Heart right ventricle (tissue), 16 donors: Measurements from ENCODE around the gene TSPAN9. TPM values are rescaled to one million over a fixed set of nuclear protein-coding genes. Genes with fewer than 3 reads are reported as not detected.
A peak's percentile ranks its signal among the peaks of the same experiment; 100 is the strongest.

ENCODE experiments used
- ATAC-seq, 8 donors: fragments of 200-7000 bp; cut with Tn5 transposase; one replicate each; pipeline ENCODE4 v1.9.1; 2020; ENCODE audit warnings: mild to moderate bottlenecking in 8 of 8, moderate library complexity in 8 of 8, moderate number of reproducible peaks in 1 of 8
- DNase-seq, 2 donors: peaks; one replicate each; pipeline ENCODE4 v3.0.0-alpha.2; 2020
- H3K27ac ChIP-seq, 10 donors: fragments of 200-600 bp; sonication (generic) in 2 of 10; one replicate each; pipeline versions ENCODE4 v1.5.0 to v1.8.0; 2020 to 2022; ENCODE audit warnings: mild to moderate bottlenecking in 3 of 10
- H3K27me3 ChIP-seq, 7 donors: fragments of 200-600 bp; one replicate each; pipeline ENCODE4 v1.8.0; 2021 to 2022; ENCODE audit warnings: mild to moderate bottlenecking in 2 of 7
- H3K36me3 ChIP-seq, 9 donors: fragments of 200-600 bp; sonication (generic) in 1 of 9; one replicate each; pipeline versions ENCODE4 v1.5.0 to v1.8.0; 2020 to 2022; ENCODE audit warnings: mild to moderate bottlenecking in 2 of 9
- H3K4me1 ChIP-seq, 9 donors: fragments of 200-600 bp; sonication (generic) in 1 of 9; one replicate each; pipeline versions ENCODE4 v1.5.0 to v1.8.0; 2020 to 2022; ENCODE audit warnings: mild to moderate bottlenecking in 4 of 9
- H3K4me3 ChIP-seq, 10 donors: fragments of 200-600 bp; sonication (generic) in 2 of 10; one replicate each; pipeline versions ENCODE4 v1.5.0 to v1.8.0; 2020 to 2022; ENCODE audit warnings: mild to moderate bottlenecking in 7 of 10, moderate library complexity in 2 of 10
- H3K9me3 ChIP-seq, 11 donors: fragments of 200-600 bp in 10 of 11; sonication (generic) in 2 of 11; one replicate each; pipeline versions ENCODE4 v1.5.0 to v1.8.0; 2013 to 2022; ENCODE audit warnings: mild to moderate bottlenecking in 2 of 11, control low read depth in 1 of 11, moderate library complexity in 1 of 11
- CTCF ChIP-seq, 9 donors: fragments of 200-600 bp; sonication (generic) in 2 of 9; IDR thresholded peaks; one replicate each; pipeline versions ENCODE4 v1.5.0 to v1.8.0; 2021 to 2022; ENCODE audit warnings: antibody characterized with exemption in 9 of 9, mild to moderate bottlenecking in 5 of 9, moderate library complexity in 1 of 9
- WGBS, 2 donors: extraction: QIAGEN DNeasy Blood & Tissue Kit; methylation state at CpG; one replicate each; pipeline ENCODE4 v1.1.7; 2013; ENCODE audit warnings: inconsistent platforms in 1 of 2; 5-methylcytosine and 5-hydroxymethylcytosine counted together
- intact Hi-C, 10 donors: fragments of 100-400 bp; cut with DNase I; formaldehyde crosslinking; loops; one replicate each; pipeline versions ENCODE4 v1.11.1 to v1.14.2; 2022
- polyA plus RNA-seq, 2 donors: library from polyadenylated mRNA; stranded (reverse); fragments of 200-250 nt; gene quantifications; one replicate each; pipeline ENCODE4 v1.2.3, GENCODE V29; 2013
- total RNA-seq, 10 donors: library from RNA; stranded (reverse); fragmentation: NEBNext Ultra II Directional in 3 of 10; extraction: Animal tissue kit (Norgen Biotek cat#: 25700) in 3 of 10; gene quantifications; one replicate each; pipeline versions ENCODE4 v1.2.1 to v1.2.4, GENCODE V29; 2021 to 2023
- donor health status: Arrhythmogenic right ventricular cardiomyopathy.
- donor health status: ischemic (EF 13 %, LVEDD 7.1; RV severe dilation, severe dysfunction).
- donor health status: healthy with polysubstance abuse.
- donor health status: DM: no; HTN: yes; CAD: no.
- donor health status: DM: no; HTN: no; CAD: no.
- donor health status: ischemic (EF 25% LVEDD 6.9; RV normal size, moderate dysfunction).
- donor health status: ischemic (EF 25% LVEDD 5.7; RV mildly dilated, moderate dysfunction).
- donor health status: healthy.
- donor health status: DM: yes; HTN: yes; CAD: no.
- donor health status: Ischemic cardiomyopathy.
- donor health status: ischemic (EF 35%, LVEDD 5.7; RV mildly dilated, moderate dysfunction).
- donor health status: nonischemic (EF 11% LVEDD 7.7; RV severe dilation, severe dysfunction).
- donor health status: DM: yes; HTN: yes; CAD: no.
- donor health status: PGD.
- donor health status: ischemic (EF 29% LVEDD 5.4; RV normal size, mild dysfunction).
- donor health status: nonischemic (EF 23%, LVEDD 6.1; RV moderate dilation, normal function).

Gene TSPAN9
- total and polyA plus RNA-seq, 12 donors = 63.0 to 401 (median 251) TPM

- H3K9me3 ChIP-seq = peaks cover 0 to 7% (median 0%) of the 10 kb centered on the region in 11 donors
- 87 to 89% methylated on average over 3 of the region's 3 CpGs for WGBS, 2 donors
- intact Hi-C loops = no loop called here
- peak overlapping the region in 5 of 10 donors; percentile 6 to 72 (median 30) for H3K27ac ChIP-seq
- ATAC-seq (no peak), DNase-seq (no peak)
- peaks cover 17 to 83% (median 68%) of the 10 kb centered on the region in 9 donors for H3K4me1 ChIP-seq
- H3K4me3 ChIP-seq = no peak overlapping the region
- H3K27me3 ChIP-seq = no peaks in the 10 kb centered on the region
- peaks cover 0 to 20% (median 0%) of the 10 kb centered on the region in 9 donors for H3K36me3 ChIP-seq
- TF ChIP-seq CTCF (IDR thresholded peaks at IDR 0.05) = no peak
These were observed 149.1 kb downstream of the TSPAN9 start for GRCh38 chr12:3226264-3226663.

GRCh38 chr12:3227076-3227975 is 150.1 kb downstream of the TSPAN9 start:
- WGBS, 2 donors = 83 to 88% methylated on average over 17 of the region's 17 CpGs
- intact Hi-C loops = no loop called here
- Histone ChIP-seq H3K4me3 (no peak overlapping the region), H3K36me3 (peaks cover 0 to 23% (median 0%) of the 10 kb centered on the region in 9 donors), H3K9me3 (peaks cover 0 to 7% (median 0%) of the 10 kb centered on the region in 11 donors), H3K4me1 (peaks cover 15 to 83% (median 65%) of the 10 kb centered on the region in 9 donors), H3K27me3 (no peaks in the 10 kb centered on the region), H3K27ac (peak overlapping the region in 9 of 10 donors; percentile 2 to 92 (median 61))
- peak in 1 of 9 donors; percentile 15 for TF ChIP-seq CTCF (IDR thresholded peaks at IDR 0.05)
- ATAC-seq (peak in 2 of 8 donors; percentile 14 to 25), DNase-seq (no peak)

GRCh38 chr12:3228552-3228951 is 151.4 kb downstream of the TSPAN9 start:
- intact Hi-C loops = no loop called here
- Histone ChIP-seq H3K27me3 (no peaks in the 10 kb centered on the region), H3K4me3 (no peak overlapping the region), H3K4me1 (peaks cover 15 to 85% (median 66%) of the 10 kb centered on the region in 9 donors), H3K9me3 (peaks cover 0 to 7% (median 0%) of the 10 kb centered on the region in 11 donors), H3K27ac (peak overlapping the region in 3 of 10 donors; percentile 9 to 92 (median 18)), H3K36me3 (peaks cover 0 to 23% (median 0%) of the 10 kb centered on the region in 9 donors)
- WGBS, 2 donors = 91 to 93% methylated on average over 5 of the region's 5 CpGs
- TF ChIP-seq CTCF (IDR thresholded peaks at IDR 0.05) = no peak
- no peak for ATAC-seq
- no peak for DNase-seq

GRCh38 chr12:3229577-3229976 is 152.4 kb downstream of the TSPAN9 start:
- Histone ChIP-seq H3K4me1 (peaks cover 11 to 85% (median 59%) of the 10 kb centered on the region in 9 donors), H3K27ac (peak overlapping the region in 5 of 10 donors; percentile 71 to 92 (median 83)), H3K9me3 (peaks cover 0 to 7% (median 0%) of the 10 kb centered on the region in 11 donors), H3K4me3 (no peak overlapping the region), H3K27me3 (no peaks in the 10 kb centered on the region), H3K36me3 (peaks cover 0 to 23% (median 0%) of the 10 kb centered on the region in 9 donors)
- DNase-seq = no peak
- 81 to 84% methylated on average over 5 of the region's 5 CpGs for WGBS, 2 donors
- intact Hi-C loops = no loop called here
- no peak for ATAC-seq
- TF ChIP-seq CTCF (IDR thresholded peaks at IDR 0.05) = no peak
